ENCODE results near the gene ATXN2L.

DNA sequence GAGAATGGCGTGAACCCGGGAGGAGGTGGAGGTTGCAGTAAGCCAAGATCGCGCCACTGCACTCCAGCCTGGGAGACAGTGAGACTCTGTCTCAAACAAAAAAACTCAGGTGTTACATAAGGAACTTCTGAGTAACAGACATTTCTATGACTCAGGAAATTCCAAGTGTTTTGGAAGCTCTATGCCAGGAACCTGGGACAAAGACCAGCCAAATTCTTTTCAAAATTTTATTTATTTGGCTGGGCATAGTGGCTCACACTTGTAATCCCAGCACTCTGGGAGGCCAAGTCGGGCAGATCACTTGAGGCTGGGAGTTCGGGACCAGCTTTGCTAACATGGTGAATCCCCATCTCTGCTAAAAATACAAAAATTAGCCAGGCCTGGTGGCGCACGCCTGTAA, 35.6 kb downstream of the ATXN2L start:
- TF ChIP-seq ZNF510 (tag by site-specific recombination; IDR thresholded peaks at IDR 0.05; ENCODE audit: insufficient replicate concordance) (no peak), PRDM1 (tag by site-specific recombination; IDR thresholded peaks at IDR 0.05) (no peak), ZBTB21 (tag by site-specific recombination; IDR thresholded peaks at IDR 0.05) (no peak), ZNF138 (tag by site-specific recombination; IDR thresholded peaks at IDR 0.05; ENCODE audit: borderline replicate concordance) (no peak), ZNF133 (tag by site-specific recombination; IDR thresholded peaks at IDR 0.05) (no peak), ZNF558 (tag by site-specific recombination; IDR thresholded peaks at IDR 0.05) (no peak), ZNF580 (tag by site-specific recombination; IDR thresholded peaks at IDR 0.05) (no peak), REST (tag by site-specific recombination; IDR thresholded peaks at IDR 0.05) (no peak), SP2 (tag by site-specific recombination; IDR thresholded peaks at IDR 0.05) (no peak), ZNF670 (tag by site-specific recombination; IDR thresholded peaks at IDR 0.05; ENCODE audit: low read depth) (no peak), BCL11A (tag by site-specific recombination; IDR thresholded peaks at IDR 0.05; ENCODE audit: low read depth) (no peak), ZNF555 (tag by site-specific recombination; conservative IDR thresholded peaks at IDR 0.05) (no peak), ZNF624 (tag by site-specific recombination; IDR thresholded peaks at IDR 0.05) (no peak)
- TF ChIP-seq, protein P1, sequence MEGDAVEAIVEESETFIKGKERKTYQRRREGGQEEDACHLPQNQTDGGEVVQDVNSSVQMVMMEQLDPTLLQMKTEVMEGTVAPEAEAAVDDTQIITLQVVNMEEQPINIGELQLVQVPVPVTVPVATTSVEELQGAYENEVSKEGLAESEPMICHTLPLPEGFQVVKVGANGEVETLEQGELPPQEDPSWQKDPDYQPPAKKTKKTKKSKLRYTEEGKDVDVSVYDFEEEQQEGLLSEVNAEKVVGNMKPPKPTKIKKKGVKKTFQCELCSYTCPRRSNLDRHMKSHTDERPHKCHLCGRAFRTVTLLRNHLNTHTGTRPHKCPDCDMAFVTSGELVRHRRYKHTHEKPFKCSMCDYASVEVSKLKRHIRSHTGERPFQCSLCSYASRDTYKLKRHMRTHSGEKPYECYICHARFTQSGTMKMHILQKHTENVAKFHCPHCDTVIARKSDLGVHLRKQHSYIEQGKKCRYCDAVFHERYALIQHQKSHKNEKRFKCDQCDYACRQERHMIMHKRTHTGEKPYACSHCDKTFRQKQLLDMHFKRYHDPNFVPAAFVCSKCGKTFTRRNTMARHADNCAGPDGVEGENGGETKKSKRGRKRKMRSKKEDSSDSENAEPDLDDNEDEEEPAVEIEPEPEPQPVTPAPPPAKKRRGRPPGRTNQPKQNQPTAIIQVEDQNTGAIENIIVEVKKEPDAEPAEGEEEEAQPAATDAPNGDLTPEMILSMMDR (tag by site-specific recombination; IDR thresholded peaks at IDR 0.05): no peak
